NT2/D1 (cell line): Measurements from ENCODE around the gene PDZD4.

ENCODE experiments used
- DNase-seq: peaks from one replicate; pipeline ENCODE4 v3.0.0-alpha.2; 2011; ENCODE audit warnings: low read depth, low spot score
- H3K27me3 ChIP-seq: 2 replicates; pipeline ENCODE4 v1.6.0; 2011; ENCODE audit warnings: mild to moderate bottlenecking; ENCODE audit not compliant: insufficient read length, insufficient read depth
- H3K36me3 ChIP-seq: 2 replicates; pipeline ENCODE4 v1.6.1; 2011; ENCODE audit warnings: mild to moderate bottlenecking, low read length, mixed read lengths; ENCODE audit not compliant: insufficient read depth, insufficient read length
- H3K4me1 ChIP-seq: 2 replicates; pipeline ENCODE4 v1.5.1; 2011; ENCODE audit not compliant: insufficient read depth, insufficient read length
- H3K4me3 ChIP-seq: 2 replicates; pipeline ENCODE4 v1.5.1; 2011; ENCODE audit warnings: low read depth; ENCODE audit not compliant: insufficient read length
- H3K9ac ChIP-seq: 2 replicates; pipeline ENCODE4 v1.6.0; 2011; ENCODE audit warnings: low read depth; ENCODE audit not compliant: insufficient read length
- H3K9me3 ChIP-seq: 2 replicates; pipeline ENCODE4 v1.5.1; 2011; ENCODE audit warnings: mild to moderate bottlenecking, low read length; ENCODE audit not compliant: insufficient read depth
- SUZ12 ChIP-seq: IDR thresholded peaks from 2 replicates; pipeline ENCODE4 v1.6.1; 2011; ENCODE audit not compliant: insufficient read length, insufficient read depth; ENCODE audit errors: extremely low read depth
- YY1 ChIP-seq: IDR thresholded peaks from 2 replicates; pipeline ENCODE4 v1.6.1; 2011; ENCODE audit not compliant: insufficient read length, insufficient read depth
- ZNF274 ChIP-seq: IDR thresholded peaks from 2 replicates; pipeline ENCODE4 v1.6.1; 2011; ENCODE audit warnings: mild to moderate bottlenecking, low read depth, low read length

PDZD4 gene, protein sequence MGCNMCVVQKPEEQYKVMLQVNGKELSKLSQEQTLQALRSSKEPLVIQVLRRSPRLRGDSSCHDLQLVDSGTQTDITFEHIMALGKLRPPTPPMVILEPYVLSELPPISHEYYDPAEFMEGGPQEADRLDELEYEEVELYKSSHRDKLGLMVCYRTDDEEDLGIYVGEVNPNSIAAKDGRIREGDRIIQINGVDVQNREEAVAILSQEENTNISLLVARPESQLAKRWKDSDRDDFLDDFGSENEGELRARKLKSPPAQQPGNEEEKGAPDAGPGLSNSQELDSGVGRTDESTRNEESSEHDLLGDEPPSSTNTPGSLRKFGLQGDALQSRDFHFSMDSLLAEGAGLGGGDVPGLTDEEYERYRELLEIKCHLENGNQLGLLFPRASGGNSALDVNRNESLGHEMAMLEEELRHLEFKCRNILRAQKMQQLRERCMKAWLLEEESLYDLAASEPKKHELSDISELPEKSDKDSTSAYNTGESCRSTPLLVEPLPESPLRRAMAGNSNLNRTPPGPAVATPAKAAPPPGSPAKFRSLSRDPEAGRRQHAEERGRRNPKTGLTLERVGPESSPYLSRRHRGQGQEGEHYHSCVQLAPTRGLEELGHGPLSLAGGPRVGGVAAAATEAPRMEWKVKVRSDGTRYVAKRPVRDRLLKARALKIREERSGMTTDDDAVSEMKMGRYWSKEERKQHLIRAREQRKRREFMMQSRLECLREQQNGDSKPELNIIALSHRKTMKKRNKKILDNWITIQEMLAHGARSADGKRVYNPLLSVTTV

DNA sequence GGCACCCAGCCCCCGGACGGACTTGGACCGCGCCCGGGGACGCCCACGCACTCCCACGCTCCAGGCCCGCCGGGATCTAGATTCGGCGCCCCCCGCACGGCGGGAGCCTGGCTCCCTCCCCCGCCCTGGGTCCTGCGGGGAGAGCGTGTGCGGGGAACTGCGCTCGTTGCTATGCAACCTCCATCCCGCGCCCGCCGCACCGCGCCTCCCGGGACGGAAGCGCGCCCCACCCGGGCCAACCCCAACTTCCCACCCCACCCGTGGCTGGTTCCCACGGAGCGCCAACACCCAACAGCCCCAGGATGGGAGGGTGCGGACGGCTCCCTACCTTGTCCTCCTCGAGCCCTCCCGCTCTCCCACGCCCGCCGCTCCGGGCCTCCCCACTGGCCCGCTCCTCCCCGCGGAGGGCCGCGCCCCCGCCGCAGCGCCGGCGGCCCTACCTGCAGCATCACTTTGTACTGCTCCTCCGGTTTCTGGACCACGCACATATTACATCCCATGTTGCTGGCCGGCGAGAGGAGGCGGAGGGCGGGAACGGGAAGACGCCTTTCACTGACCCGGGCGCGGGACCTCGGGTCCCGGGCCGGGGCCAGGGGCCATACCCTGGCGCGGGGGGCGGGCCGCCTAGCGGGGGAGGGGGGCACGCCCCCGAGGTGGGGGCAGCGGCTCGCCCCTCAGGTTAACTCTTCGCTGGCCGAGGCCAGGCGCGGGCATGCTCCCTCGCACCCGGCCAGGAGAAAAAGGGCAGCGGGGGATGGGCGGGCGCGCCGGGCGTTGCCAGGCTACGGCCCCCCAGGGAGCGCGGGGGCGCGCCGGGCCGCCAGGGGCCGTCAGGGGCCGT is at the start of gene PDZD4:
PDZD4 (minus strand) TSS at position 746 of the 841 bp plus-strand sequence; CDS start at position 500, 246 bp downstream.
- Histone ChIP-seq H3K27me3 (peaks cover 10% of the 10 kb centered on the region), H3K36me3 (no peaks in the 10 kb centered on the region), H3K4me1 (no peaks in the 10 kb centered on the region), H3K9me3 (no peaks in the 10 kb centered on the region), H3K9ac (peak within 1 kb of the TSS; percentile 50), H3K4me3 (peak within 1 kb of the TSS; percentile 45)
- no peak for DNase-seq
- TF ChIP-seq YY1 (no peak), ZNF274 (no peak), SUZ12 (no peak)

GRCh38 chrX:153879741-153880439 is 49.5 kb upstream of the PDZD4 start:
- no peaks in the 10 kb centered on the region for H3K27me3 ChIP-seq
- H3K4me3 ChIP-seq = no peak overlapping the region
- no peaks in the 10 kb centered on the region for H3K9me3 ChIP-seq
- no peak for TF ChIP-seq SUZ12
- TF ChIP-seq ZNF274 = no peak
- TF ChIP-seq YY1 = no peak
- DNase-seq = no peak
- peaks cover 15% of the 10 kb centered on the region for H3K36me3 ChIP-seq
- H3K4me1 ChIP-seq = peaks cover 9% of the 10 kb centered on the region
- peak overlapping the region; percentile 21 for H3K9ac ChIP-seq

GRCh38 chrX:153878969-153879653 is 48.8 kb upstream of the PDZD4 start:
- H3K4me1 ChIP-seq = peaks cover 9% of the 10 kb centered on the region
- H3K9ac ChIP-seq = peak overlapping the region; percentile 4
- no peaks in the 10 kb centered on the region for H3K27me3 ChIP-seq
- H3K4me3 ChIP-seq = no peak overlapping the region
- no peaks in the 10 kb centered on the region for H3K9me3 ChIP-seq
- peak; percentile 27 for DNase-seq
- H3K36me3 ChIP-seq = peaks cover 19% of the 10 kb centered on the region
- TF ChIP-seq YY1 (no peak), ZNF274 (no peak), SUZ12 (no peak)

GRCh38 chrX:153878345-153878744 is 48.0 kb upstream of the PDZD4 start:
- H3K4me1 ChIP-seq = peaks cover 9% of the 10 kb centered on the region
- no peak overlapping the region for H3K4me3 ChIP-seq
- no peaks in the 10 kb centered on the region for H3K27me3 ChIP-seq
- no peak for DNase-seq
- H3K36me3 ChIP-seq = peaks cover 13% of the 10 kb centered on the region
- H3K9me3 ChIP-seq = no peaks in the 10 kb centered on the region
- TF ChIP-seq SUZ12 = no peak
- TF ChIP-seq ZNF274 = no peak
- no peak for TF ChIP-seq YY1
- no peak overlapping the region for H3K9ac ChIP-seq

DNA sequence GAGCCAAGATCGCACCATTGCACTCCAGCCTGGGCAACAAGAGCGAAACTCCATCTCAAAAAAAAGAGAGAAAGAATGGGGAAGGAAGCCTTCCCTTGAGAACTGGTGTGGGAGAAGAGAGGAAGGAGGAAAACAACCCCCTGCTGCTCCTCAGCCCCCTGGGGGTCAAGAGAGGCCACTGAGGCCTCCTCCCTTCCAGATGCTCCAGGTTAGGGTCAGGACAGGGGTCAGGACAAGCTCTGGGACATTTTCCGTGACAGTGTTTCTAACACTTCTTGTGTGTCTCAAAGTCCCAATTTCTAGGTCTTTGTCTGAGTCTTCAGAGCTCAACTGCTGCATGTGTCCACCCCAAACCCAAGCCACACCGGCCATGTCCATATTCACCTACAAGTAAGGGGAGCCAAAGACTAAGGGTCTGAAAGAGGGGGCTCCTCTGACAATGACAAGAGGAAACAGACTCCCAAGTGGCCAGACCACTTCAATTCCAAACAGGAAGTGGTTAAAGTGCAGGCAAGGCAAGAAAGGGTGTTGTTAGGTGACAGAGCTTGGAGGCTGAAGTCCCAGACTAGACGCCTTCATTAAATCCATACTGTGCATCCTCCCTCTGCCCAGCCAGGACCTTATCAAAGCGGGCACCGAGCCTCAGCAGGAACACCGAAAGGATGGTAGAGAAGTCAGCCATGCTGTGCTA is 47.4 kb upstream of the PDZD4 start:
- Histone ChIP-seq H3K4me1 (peaks cover 7% of the 10 kb centered on the region), H3K4me3 (no peak overlapping the region), H3K36me3 (peaks cover 19% of the 10 kb centered on the region), H3K9ac (no peak overlapping the region), H3K9me3 (no peaks in the 10 kb centered on the region), H3K27me3 (no peaks in the 10 kb centered on the region)
- no peak for DNase-seq
- no peak for TF ChIP-seq ZNF274
- TF ChIP-seq YY1 = no peak
- no peak for TF ChIP-seq SUZ12
